ENCODE measurements around the gene HPS1. TPM values are rescaled to one million over a fixed set of nuclear protein-coding genes. Genes with fewer than 3 reads are reported as not detected.

HPS1 gene
- total and polyA plus RNA-seq, 2 donors (not counting 3 experiments of a cell fraction or from before 2014, with no cell fraction given) = 60.7 to 67.5 TPM

GRCh38 chr10:98405422-98405821, 41.3 kb downstream of the HPS1 start:
- intact Hi-C loops (cut with micrococcal nuclease) = no loop called here
- Histone ChIP-seq H3K27me3 (ENCODE audit: control insufficient read depth in 2 of 2, insufficient read depth in 2 of 2, low read length in 2 of 2) (no peaks in the 10 kb centered on the region), H2AFZ (ENCODE audit: low read depth, low read length) (no peak overlapping the region), H3K4me2 (ENCODE audit: insufficient read depth, low read length) (no peak overlapping the region), H3K4me3 (replicated peaks in 1 of 3; ENCODE audit: insufficient read depth in 1 of 3, low read depth in 1 of 3, low read length in 3 of 3) (no peak overlapping the region), H3K9me3 (replicated peaks; ENCODE audit: control insufficient read depth, insufficient read depth, low read length) (no peaks in the 10 kb centered on the region), H3K9ac (replicated peaks; ENCODE audit: extremely low read depth, insufficient read depth, low read length) (no peak overlapping the region), H3K27ac (ENCODE audit: insufficient read depth, low read depth, low read length) (no peak overlapping the region), H4K20me1 (replicated peaks; ENCODE audit: control insufficient read depth, extremely low read depth, insufficient read depth, low read length) (no peaks in the 10 kb centered on the region), H3K9me1 (replicated peaks; ENCODE audit: control insufficient read depth, extremely low read depth, insufficient read depth, low read length) (no peaks in the 10 kb centered on the region), H3K79me2 (ENCODE audit: control insufficient read depth, insufficient read depth, low read length) (no peaks in the 10 kb centered on the region), H3K4me1 (ENCODE audit: control insufficient read depth, extremely low read depth, insufficient read depth, low read length) (no peaks in the 10 kb centered on the region), H3K36me3 (ENCODE audit: control insufficient read depth in 2 of 2, extremely low read depth in 1 of 2, insufficient read depth in 2 of 2, low read length in 2 of 2) (no peaks in the 10 kb centered on the region)
- no peak for TF ChIP-seq POLR2AphosphoS5 (IDR thresholded peaks at IDR 0.05; ENCODE audit: insufficient read depth, low read depth, low read length)
- no peak for DNase-seq (ENCODE audit: low read depth, low spot score)
- CTCF ChIA-PET = interaction anchor here (0.7 to 0.9 kb wide), 2 partner anchors 20 to 45 kb away, joined by 3 read pairs; no protein-coding TSS in a partner anchor
- BruUV-seq (replicated peaks) = no TSS peak
- POLR2A ChIA-PET = no interaction called here
- dilution Hi-C loops (cut with MboI; ENCODE audit: extremely low pct_ligation_motif_present, low sequenced_read_pairs) = no loop called here
- FAIRE-seq = no peak

DNA sequence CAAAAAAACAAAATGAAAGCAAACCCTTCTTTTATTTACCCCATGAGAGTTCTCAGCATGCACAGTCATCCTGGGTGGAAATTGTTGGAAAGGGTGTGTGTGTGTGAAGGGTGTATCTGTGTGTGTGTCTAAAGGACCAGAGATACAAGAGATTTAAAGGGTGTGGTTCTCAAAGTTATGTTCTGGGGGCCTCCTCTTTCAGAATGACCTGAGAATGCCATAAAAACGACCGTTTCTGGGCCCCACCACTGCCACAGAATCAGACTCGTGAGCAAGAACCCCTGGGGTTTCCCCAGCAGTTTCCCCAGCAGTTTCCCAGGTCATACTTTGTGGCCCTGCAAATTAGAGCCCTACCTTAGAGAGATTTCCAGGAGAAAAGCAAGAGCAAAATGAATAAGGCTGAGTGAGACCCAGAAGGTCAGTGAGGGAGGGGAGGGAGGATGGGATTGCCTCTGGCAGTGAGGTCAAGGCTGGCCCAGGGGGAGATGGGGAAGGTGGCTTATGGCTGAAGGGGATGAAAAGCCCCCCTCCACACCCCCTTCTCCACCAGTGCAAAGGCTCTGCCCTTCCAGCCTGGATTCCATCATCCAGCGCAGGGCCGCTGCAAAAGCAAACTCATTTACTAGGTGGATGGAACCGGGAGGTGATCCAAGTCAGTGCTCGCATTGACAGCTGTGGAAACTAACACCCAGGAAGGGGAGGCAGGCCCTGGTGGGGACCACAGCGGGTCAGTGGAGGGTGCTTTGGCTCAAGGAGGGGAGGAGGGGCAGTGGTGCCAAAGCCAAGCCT, 42.0 kb downstream of the HPS1 start:
- no peaks in the 10 kb centered on the region for H3K36me3 ChIP-seq (ENCODE audit: control insufficient read depth in 2 of 2, extremely low read depth in 1 of 2, insufficient read depth in 2 of 2, low read length in 2 of 2)
- no peak overlapping the region for H2AFZ ChIP-seq (ENCODE audit: low read depth, low read length)
- H3K27ac ChIP-seq (ENCODE audit: insufficient read depth, low read depth, low read length) = no peak overlapping the region
- no peak for TF ChIP-seq JUN (IDR thresholded peaks at IDR 0.05; ENCODE audit: borderline replicate concordance, insufficient read depth, insufficient read length, low read depth)
- no peaks in the 10 kb centered on the region for H3K79me2 ChIP-seq (ENCODE audit: control insufficient read depth, insufficient read depth, low read length)
- FAIRE-seq (no peak), DNase-seq (ENCODE audit: low read depth, low spot score) (no peak)
- no peak overlapping the region for H3K4me3 ChIP-seq (replicated peaks in 1 of 3; ENCODE audit: insufficient read depth in 1 of 3, low read depth in 1 of 3, low read length in 3 of 3)
- H3K9me3 ChIP-seq (replicated peaks; ENCODE audit: control insufficient read depth, insufficient read depth, low read length) = no peaks in the 10 kb centered on the region
- H4K20me1 ChIP-seq (replicated peaks; ENCODE audit: control insufficient read depth, extremely low read depth, insufficient read depth, low read length) = no peaks in the 10 kb centered on the region
- dilution Hi-C loops (cut with MboI; ENCODE audit: extremely low pct_ligation_motif_present, low sequenced_read_pairs) = no loop called here
- CTCF ChIA-PET = interaction anchor here (1.0 to 1.1 kb wide), 2 partner anchors 10 to 14 kb away, joined by 3 to 4 read pairs; partner anchors contain the start of gene PYROXD2
- no peaks in the 10 kb centered on the region for H3K27me3 ChIP-seq (ENCODE audit: control insufficient read depth in 2 of 2, insufficient read depth in 2 of 2, low read length in 2 of 2)
- no peak overlapping the region for H3K4me2 ChIP-seq (ENCODE audit: insufficient read depth, low read length)
- H3K9me1 ChIP-seq (replicated peaks; ENCODE audit: control insufficient read depth, extremely low read depth, insufficient read depth, low read length) = no peaks in the 10 kb centered on the region
- intact Hi-C loops (cut with micrococcal nuclease) = no loop called here
- H3K9ac ChIP-seq (replicated peaks; ENCODE audit: extremely low read depth, insufficient read depth, low read length) = no peak overlapping the region
- H3K4me1 ChIP-seq (ENCODE audit: control insufficient read depth, extremely low read depth, insufficient read depth, low read length) = no peaks in the 10 kb centered on the region
- no TSS peak for BruUV-seq (replicated peaks)
- POLR2A ChIA-PET = no interaction called here

All from endothelial cell of umbilical vein (primary cell).